ENCODE data around the gene SPPL3.

GRCh38 chr12:120718055-120718454, 186.1 kb downstream of the SPPL3 start:
- TF ChIP-seq CTCF (IDR thresholded peaks at IDR 0.05) (no peak), POLR2A (IDR thresholded peaks at IDR 0.05) (no peak), EP300 (IDR thresholded peaks at IDR 0.05) (no peak), POLR2AphosphoS5 (IDR thresholded peaks at IDR 0.05) (no peak)

Measured in stomach (tissue), 4 donors.